ENCODE results near the gene CASQ2. TPM values are rescaled to one million over a fixed set of nuclear protein-coding genes. Genes with fewer than 3 reads are reported as not detected.
A peak's percentile ranks its signal among the peaks of the same experiment; 100 is the strongest.

The CASQ2 gene
- total and polyA plus RNA-seq, 2 of the 13 experiments (the other 11 are each of a cell fraction or from before 2014, with no cell fraction given): not detected

GRCh38 chr1:115723756-115724155, 44.8 kb downstream of the CASQ2 start (continued):
- TF ChIP-seq ZNF775 (CRISPR knock-in tag; IDR thresholded peaks at IDR 0.05; ENCODE audit: borderline replicate concordance): no peak
- 0 out of 2 replicates have a peak, but pooled peaks have one; percentile 15 for TF ChIP-seq FOXA3 (CRISPR knock-in tag; IDR thresholded peaks at IDR 0.05)
- TF ChIP-seq ZNF678 (CRISPR knock-in tag; IDR thresholded peaks at IDR 0.05): no peak
- no peak for TF ChIP-seq ZNF713 (CRISPR knock-in tag; IDR thresholded peaks at IDR 0.05)
- TF ChIP-seq SMAD3 (CRISPR knock-in tag; IDR thresholded peaks at IDR 0.05): no peak
- TF ChIP-seq SOX5 (CRISPR knock-in tag; IDR thresholded peaks at IDR 0.05; ENCODE audit: borderline replicate concordance): peak; percentile 17; the same call in 1 of the 2 replicates
- peak in 1 of 2 experiments; percentile 7; a peak in 1 of 4 replicates for TF ChIP-seq MAFK (conservative IDR thresholded peaks at IDR 0.05 in 1 of 2, IDR thresholded peaks at IDR 0.05 in 1 of 2; ENCODE audit: low read length in 2 of 2)
- TF ChIP-seq NFE2L1 (CRISPR knock-in tag; IDR thresholded peaks at IDR 0.05; ENCODE audit: borderline replicate concordance): no peak
- no peak for TF ChIP-seq KDM4B (CRISPR knock-in tag; IDR thresholded peaks at IDR 0.05)
- no peak for TF ChIP-seq MED8 (CRISPR knock-in tag; IDR thresholded peaks at IDR 0.05; ENCODE audit: insufficient replicate concordance)
- TF ChIP-seq, protein P1, sequence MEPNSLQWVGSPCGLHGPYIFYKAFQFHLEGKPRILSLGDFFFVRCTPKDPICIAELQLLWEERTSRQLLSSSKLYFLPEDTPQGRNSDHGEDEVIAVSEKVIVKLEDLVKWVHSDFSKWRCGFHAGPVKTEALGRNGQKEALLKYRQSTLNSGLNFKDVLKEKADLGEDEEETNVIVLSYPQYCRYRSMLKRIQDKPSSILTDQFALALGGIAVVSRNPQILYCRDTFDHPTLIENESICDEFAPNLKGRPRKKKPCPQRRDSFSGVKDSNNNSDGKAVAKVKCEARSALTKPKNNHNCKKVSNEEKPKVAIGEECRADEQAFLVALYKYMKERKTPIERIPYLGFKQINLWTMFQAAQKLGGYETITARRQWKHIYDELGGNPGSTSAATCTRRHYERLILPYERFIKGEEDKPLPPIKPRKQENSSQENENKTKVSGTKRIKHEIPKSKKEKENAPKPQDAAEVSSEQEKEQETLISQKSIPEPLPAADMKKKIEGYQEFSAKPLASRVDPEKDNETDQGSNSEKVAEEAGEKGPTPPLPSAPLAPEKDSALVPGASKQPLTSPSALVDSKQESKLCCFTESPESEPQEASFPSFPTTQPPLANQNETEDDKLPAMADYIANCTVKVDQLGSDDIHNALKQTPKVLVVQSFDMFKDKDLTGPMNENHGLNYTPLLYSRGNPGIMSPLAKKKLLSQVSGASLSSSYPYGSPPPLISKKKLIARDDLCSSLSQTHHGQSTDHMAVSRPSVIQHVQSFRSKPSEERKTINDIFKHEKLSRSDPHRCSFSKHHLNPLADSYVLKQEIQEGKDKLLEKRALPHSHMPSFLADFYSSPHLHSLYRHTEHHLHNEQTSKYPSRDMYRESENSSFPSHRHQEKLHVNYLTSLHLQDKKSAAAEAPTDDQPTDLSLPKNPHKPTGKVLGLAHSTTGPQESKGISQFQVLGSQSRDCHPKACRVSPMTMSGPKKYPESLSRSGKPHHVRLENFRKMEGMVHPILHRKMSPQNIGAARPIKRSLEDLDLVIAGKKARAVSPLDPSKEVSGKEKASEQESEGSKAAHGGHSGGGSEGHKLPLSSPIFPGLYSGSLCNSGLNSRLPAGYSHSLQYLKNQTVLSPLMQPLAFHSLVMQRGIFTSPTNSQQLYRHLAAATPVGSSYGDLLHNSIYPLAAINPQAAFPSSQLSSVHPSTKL (CRISPR knock-in tag; IDR thresholded peaks at IDR 0.05): 0 out of 2 replicates have a peak, but pooled peaks have one; percentile 10
- TF ChIP-seq SOX6 (IDR thresholded peaks at IDR 0.05): no peak
- peak; percentile 56 for TF ChIP-seq SOX6 (CRISPR knock-in tag; IDR thresholded peaks at IDR 0.05)
- no peak for TF ChIP-seq FOXP1 (IDR thresholded peaks at IDR 0.05)
- no peak for TF ChIP-seq FOXP1 (CRISPR knock-in tag; IDR thresholded peaks at IDR 0.05)
